Small intestine (tissue), 7 donors: ENCODE results near the gene ZNF557. TPM values are rescaled to one million over a fixed set of nuclear protein-coding genes. Genes with fewer than 3 reads are reported as not detected.
"Not testable (repeated sequence)": the region's sequence is repeated elsewhere in the genome, so short reads cannot be mapped to it uniquely, and the experiment has no call there.

ENCODE experiments used
- DNase-seq, 2 donors: peaks; one replicate each; pipeline versions ENCODE4 v3.0.0 to v3.0.0-alpha.2; 2013
- FAIRE-seq: peaks from 2 replicates; lab custom pipeline; 2012; peaks lifted over from hg19 to GRCh38; lab: Jason Lieb, UNC
- H3K27ac ChIP-seq, 3 donors: one replicate each; pipeline ENCODE4 v1.5.1; 2013; ENCODE audit warnings: low read length in 2 of 3, mild to moderate bottlenecking in 2 of 3, control low read depth in 1 of 3, inconsistent platforms in 1 of 3, low read depth in 1 of 3, moderate library complexity in 1 of 3
- H3K27me3 ChIP-seq, 3 donors: one replicate each; pipeline ENCODE4 v1.6.1; 2013; ENCODE audit warnings: low read length in 3 of 3, inconsistent platforms in 1 of 3; ENCODE audit not compliant: control insufficient read depth in 3 of 3, insufficient read depth in 3 of 3
- H3K36me3 ChIP-seq, 3 donors: one replicate each; pipeline ENCODE4 v1.6.1; 2013; ENCODE audit warnings: low read length in 3 of 3, inconsistent platforms in 1 of 3, low read depth in 1 of 3, mild to moderate bottlenecking in 1 of 3, moderate library complexity in 1 of 3; ENCODE audit not compliant: control insufficient read depth in 3 of 3, insufficient read depth in 2 of 3
- H3K4me1 ChIP-seq, 3 donors: one replicate each; pipeline ENCODE4 v1.6.1; 2013; ENCODE audit warnings: low read length in 2 of 3, inconsistent platforms in 1 of 3, low read depth in 1 of 3, mild to moderate bottlenecking in 1 of 3, moderate library complexity in 1 of 3; ENCODE audit not compliant: control insufficient read depth in 3 of 3, insufficient read depth in 2 of 3
- H3K4me3 ChIP-seq, 3 donors: one replicate each; pipeline ENCODE4 v1.5.1; 2013; ENCODE audit warnings: low read length in 3 of 3, control low read depth in 1 of 3, inconsistent platforms in 1 of 3, low read depth in 1 of 3, mild to moderate bottlenecking in 1 of 3, moderate library complexity in 1 of 3
- H3K9me3 ChIP-seq, 2 donors: one replicate each; pipeline ENCODE4 v1.6.1; 2013; ENCODE audit warnings: low read depth in 1 of 2, low read length in 1 of 2; ENCODE audit not compliant: control insufficient read depth in 2 of 2, insufficient read depth in 1 of 2
- WGBS, 3 donors: extraction: QIAGEN DNeasy Blood & Tissue Kit; methylation state at CpG; one replicate each; pipeline ENCODE4 v1.1.7; 2013; 5-methylcytosine and 5-hydroxymethylcytosine counted together
- polyA plus RNA-seq, 4 donors: library from polyadenylated mRNA; stranded (reverse) in 3 of 4; unstranded in 1 of 4; fragments of 200-250 nt in 3 of 4; fragments of 120-200 nt in 1 of 4; gene quantifications; one replicate each; pipeline versions ENCODE4 v1.2.1 to v1.2.3, GENCODE V29; 2013
- donor health status: healthy with polysubstance abuse.
- donor health status: control.
- donor health status: control.
- donor health status: Bipolar disorder and iron deficiency.
- donor health status: healthy.

ZNF557 gene
- polyA plus RNA-seq, 4 donors, result 1.9 to 6.6 (median 2.4) TPM

DNA sequence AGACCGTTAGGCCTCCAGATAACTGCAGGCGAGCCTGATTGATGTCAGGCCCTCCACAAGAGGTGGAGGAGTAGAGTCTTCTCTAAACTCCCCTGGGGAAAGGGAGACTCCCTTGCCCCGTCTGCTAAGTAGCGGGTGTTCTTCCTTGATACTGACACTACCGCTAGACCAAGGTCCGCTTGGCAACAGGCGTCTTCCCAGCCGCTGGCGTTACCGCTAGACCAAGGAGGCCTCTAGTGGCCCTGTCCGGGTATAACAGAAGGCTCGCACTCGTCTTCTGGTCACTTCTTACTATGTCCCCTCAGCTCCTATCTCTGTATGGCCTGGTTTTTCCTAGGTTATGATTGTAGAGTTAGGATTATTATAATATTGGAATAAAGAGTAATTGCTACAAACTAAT, 2.4 kb upstream of the ZNF557 start:
- not testable (repeated sequence) for H3K4me1 ChIP-seq, H3K4me3 ChIP-seq, FAIRE-seq, H3K9me3 ChIP-seq, H3K27me3 ChIP-seq, H3K27ac ChIP-seq, H3K36me3 ChIP-seq
- DNase-seq, result peak in 1 of 2 donors; percentile 58
- 43 to 55% (median 47%) methylated on average over 13 of the region's 13 CpGs for WGBS, 3 donors

DNA sequence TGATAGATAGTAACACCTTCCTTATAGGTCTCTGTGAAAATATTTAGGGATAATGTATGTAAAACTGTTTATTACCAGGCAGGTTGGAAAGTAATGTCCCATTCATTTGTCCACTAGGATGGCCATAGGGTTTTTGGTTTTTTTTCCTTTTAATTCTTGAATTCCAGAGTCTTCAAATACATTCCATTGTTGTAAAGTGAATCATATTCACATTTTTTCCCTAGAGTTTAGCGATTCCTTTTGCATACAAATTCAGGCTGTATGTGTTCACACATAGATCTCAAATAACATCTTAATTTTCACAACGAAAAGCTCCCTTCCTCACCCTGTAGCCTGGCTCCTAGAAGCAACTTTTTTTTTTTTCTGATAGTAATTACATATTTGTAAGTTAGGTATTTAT, 1.8 kb upstream of the ZNF557 start:
- Histone ChIP-seq H3K4me1 (peaks cover 2 to 6% (median 4%) of the 10 kb centered on the region in 3 donors), H3K27me3 (no peaks in the 10 kb centered on the region), H3K36me3 (peaks cover 5 to 14% (median 5%) of the 10 kb centered on the region in 3 donors), H3K4me3 (no peak overlapping the region), H3K27ac (no peak overlapping the region), H3K9me3 (peaks cover 0 to 6% of the 10 kb centered on the region in 2 donors)
- 87 to 88% (median 88%) methylated on average over 2 of the region's 2 CpGs for WGBS, 3 donors
- no peak for FAIRE-seq
- no peak for DNase-seq

- Histone ChIP-seq H3K27me3 (no peaks in the 10 kb centered on the region), H3K36me3 (peaks cover 5 to 22% (median 10%) of the 10 kb centered on the region in 3 donors), H3K4me3 (no peak overlapping the region), H3K27ac (peak overlapping the region in 1 of 3 donors; percentile 37), H3K4me1 (peaks cover 2 to 6% (median 4%) of the 10 kb centered on the region in 3 donors), H3K9me3 (peaks cover 0 to 8% of the 10 kb centered on the region in 2 donors)
- DNase-seq (no peak), FAIRE-seq (no peak)
- 59 to 73% (median 65%) methylated on average over 6 of the region's 6 CpGs for WGBS, 3 donors
Observed at GRCh38 chr19:7068599-7068998, 904 bp upstream of the ZNF557 start.

DNA sequence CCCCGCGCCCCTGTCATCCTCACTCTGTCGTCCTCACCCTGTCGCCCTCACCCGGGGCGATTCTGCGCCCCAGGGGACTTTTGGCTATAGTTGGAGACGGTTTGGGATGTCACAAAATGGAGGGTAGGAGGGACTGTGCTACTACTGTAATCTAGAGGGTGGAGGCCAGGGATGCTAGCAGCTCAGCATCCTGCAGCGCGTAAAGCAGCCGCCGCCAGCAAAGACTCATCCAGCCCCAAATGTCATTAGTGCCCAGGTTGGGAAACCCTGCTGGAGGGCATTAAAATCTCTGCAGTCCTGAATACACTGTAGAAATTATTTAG, 362 bp downstream of the ZNF557 start:
- FAIRE-seq, result no peak
- Histone ChIP-seq H3K4me3 (peak overlapping the region; percentile 82 to 97 (median 84)), H3K36me3 (peaks cover 7 to 35% (median 11%) of the 10 kb centered on the region in 3 donors), H3K4me1 (peaks cover 2 to 6% (median 4%) of the 10 kb centered on the region in 3 donors), H3K27ac (peak overlapping the region; percentile 28 to 92 (median 90)), H3K27me3 (no peaks in the 10 kb centered on the region), H3K9me3 (peaks cover 0 to 14% of the 10 kb centered on the region in 2 donors)
- DNase-seq, result no peak
- 0 to 1% (median 1%) methylated on average over 12 of the region's 12 CpGs for WGBS, 3 donors

GRCh38 chr19:7072541-7072940, 3.0 kb downstream of the ZNF557 start:
- H3K4me1 ChIP-seq, result peaks cover 2 to 6% (median 4%) of the 10 kb centered on the region in 3 donors
- no peak overlapping the region for H3K27ac ChIP-seq
- peaks cover 31 to 58% (median 33%) of the 10 kb centered on the region in 3 donors for H3K36me3 ChIP-seq
- no peak overlapping the region for H3K4me3 ChIP-seq
- 96 to 98% (median 97%) methylated on average over 6 of the region's 6 CpGs for WGBS, 3 donors
- DNase-seq (no peak), FAIRE-seq (no peak)
- peaks cover 4 to 29% of the 10 kb centered on the region in 2 donors for H3K9me3 ChIP-seq
- no peaks in the 10 kb centered on the region for H3K27me3 ChIP-seq

GRCh38 chr19:7074705-7075282, 5.3 kb downstream of the ZNF557 start:
- H3K36me3 ChIP-seq, result peaks cover 43 to 64% (median 46%) of the 10 kb centered on the region in 3 donors
- peaks cover 5 to 39% of the 10 kb centered on the region in 2 donors for H3K9me3 ChIP-seq
- no peak for DNase-seq
- no peak overlapping the region for H3K4me3 ChIP-seq
- H3K27me3 ChIP-seq, result no peaks in the 10 kb centered on the region
- 98 to 99% (median 98%) methylated on average over 24 to 29 of the region's 29 CpGs for WGBS, 3 donors
- FAIRE-seq, result no peak
- no peak overlapping the region for H3K27ac ChIP-seq
- peaks cover 2 to 6% (median 4%) of the 10 kb centered on the region in 3 donors for H3K4me1 ChIP-seq

GRCh38 chr19:7076151-7076550, 6.6 kb downstream of the ZNF557 start:
- Histone ChIP-seq H3K4me3 (no peak overlapping the region), H3K27me3 (no peaks in the 10 kb centered on the region), H3K9me3 (peaks cover 11 to 52% of the 10 kb centered on the region in 2 donors), H3K36me3 (peaks cover 56 to 69% (median 58%) of the 10 kb centered on the region in 3 donors), H3K27ac (no peak overlapping the region), H3K4me1 (no peaks in the 10 kb centered on the region)
- DNase-seq (no peak), FAIRE-seq (no peak)
- WGBS, 3 donors, result 96 to 99% (median 97%) methylated on average over 6 of the region's 6 CpGs

DNA sequence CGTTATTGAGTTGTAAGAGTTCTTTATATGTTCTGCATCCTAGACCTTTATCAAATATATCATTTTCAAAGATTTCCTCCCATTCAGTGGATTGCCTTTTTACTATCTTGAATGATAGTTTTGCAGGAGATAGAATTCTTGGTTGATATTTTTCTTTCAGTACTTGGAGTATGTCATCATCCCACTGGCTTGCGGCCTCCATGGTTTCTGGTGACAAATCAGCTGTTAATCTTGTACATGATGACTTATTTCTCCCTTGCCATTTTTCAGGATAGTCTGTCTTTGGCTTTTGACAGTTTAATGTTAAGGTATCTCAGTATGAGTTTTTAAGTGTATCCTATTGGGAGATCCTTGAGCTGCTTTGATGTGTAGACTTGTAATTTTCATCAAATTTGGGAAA, 8.5 kb downstream of the ZNF557 start:
- Histone ChIP-seq H3K4me1 (no peaks in the 10 kb centered on the region), H3K36me3 (peaks cover 61 to 70% (median 66%) of the 10 kb centered on the region in 3 donors), H3K27ac (no peak overlapping the region), H3K9me3 (peaks cover 15 to 67% of the 10 kb centered on the region in 2 donors), H3K4me3 (no peak overlapping the region), H3K27me3 (no peaks in the 10 kb centered on the region)
- DNase-seq (no peak), FAIRE-seq (no peak)
- 94 to 100% (median 99%) methylated on average over 2 of the region's 2 CpGs for WGBS, 3 donors
